HCT116 (cell line): ENCODE measurements around the gene F13A1. TPM values are rescaled to one million over a fixed set of nuclear protein-coding genes. Genes with fewer than 3 reads are reported as not detected.

Experiments used
- ATAC-seq: fragments of 200-7000 bp; cut with Tn5 transposase; 2 replicates; pipeline ENCODE4 v1.9.1; 2020; ENCODE audit warnings: mild to moderate bottlenecking, moderate library complexity
- BruUV-seq: library from RNA; stranded (reverse); fragments of 400-500 nt; replicated peaks from 2 replicates; lab custom pipeline; 2021; lab: Mats Ljungman, UMichigan
- CTCF ChIA-PET: fragments of 300-600 bp; sonication (Branson Sonifier 250); formaldehyde crosslinking; loops from one replicate; lab custom pipeline; 2021; ENCODE audit warnings: antibody characterized with exemption; lab: Charles Lee
- POLR2A ChIA-PET: fragments of 300-600, 350-600 bp; sonication (Branson Sonifier 250); formaldehyde crosslinking; loops from one replicate; lab custom pipeline; 2021; ENCODE audit warnings: antibody characterized with exemption; lab: Charles Lee
- RAD21 ChIA-PET, 2 experiments: fragments of 300-600 bp; sonication (Branson Sonifier 250); formaldehyde crosslinking; loops; one replicate each; lab custom pipeline; 2023; ENCODE audit warnings: low total read pairs in 2 of 2; ENCODE audit not compliant: uncharacterized antibody in 2 of 2, unreplicated experiment in 2 of 2, low non-redundant PET in 1 of 2; lab: Charles Lee
- DNase-seq: peaks from one replicate; pipeline ENCODE4 v3.0.0-alpha.2; 2010; ENCODE audit warnings: low read depth, low spot score
- H2AFZ ChIP-seq: fragments of 200-600 bp; shearing (Covaris generic), sonication (generic); 2 replicates; pipeline ENCODE4 v1.6.1; 2017; ENCODE audit warnings: low read depth, mixed run types, mixed read lengths, antibody characterized with exemption, low read length; ENCODE audit not compliant: poor library complexity, severe bottlenecking
- H3K27ac ChIP-seq: 2 replicates; pipeline ENCODE4 v1.5.1; 2012; ENCODE audit warnings: low read depth, low read length
- H3K27me3 ChIP-seq: fragments of 200-600 bp; sonication (generic); 2 replicates; pipeline ENCODE4 v1.6.1; 2016; ENCODE audit warnings: mixed run types, low read length, mixed read lengths; ENCODE audit not compliant: insufficient read depth
- H3K36me3 ChIP-seq, 2 experiments: fragments of 200-500 bp in 1 of 2; fragments of 200-600 bp in 1 of 2; sonication (Bioruptor generic) in 1 of 2; sonication (generic) in 1 of 2; 2 replicates each; pipeline versions ENCODE4 v1.5.1 to v1.6.1; 2014 to 2016; ENCODE audit warnings: low read length in 2 of 2, inconsistent platforms in 1 of 2, mixed read lengths in 1 of 2, mixed run types in 1 of 2; ENCODE audit not compliant: insufficient read depth in 2 of 2, control insufficient read depth in 1 of 2
- H3K4me1 ChIP-seq, 2 experiments: fragments of 200-600 bp in 1 of 2; sonication (generic) in 1 of 2; 2 replicates each; pipeline versions ENCODE4 v1.5.1 to v1.6.1; 2012 to 2017; ENCODE audit warnings: low read length in 2 of 2, inconsistent platforms in 1 of 2, mild to moderate bottlenecking in 1 of 2, mixed read lengths in 1 of 2, mixed run types in 1 of 2, moderate library complexity in 1 of 2; ENCODE audit not compliant: insufficient read depth in 2 of 2, control insufficient read depth in 1 of 2
- H3K4me2 ChIP-seq: fragments of 200-600 bp; sonication (generic); 2 replicates; pipeline ENCODE4 v1.6.1; 2017; ENCODE audit warnings: mixed run types, low read length, mixed read lengths
- H3K4me3 ChIP-seq, 2 experiments: fragments of 200-600 bp in 1 of 2; sonication (generic) in 1 of 2; replicated peaks in 1 of 2; 2 replicates each; pipeline ENCODE4 v1.5.1; 2011 to 2016; ENCODE audit warnings: low read length in 2 of 2, control low read depth in 1 of 2, low read depth in 1 of 2, mild to moderate bottlenecking in 1 of 2, mixed read lengths in 1 of 2, mixed run types in 1 of 2
- H3K79me2 ChIP-seq: fragments of 200-600 bp; sonication (generic); 2 replicates; pipeline ENCODE4 v1.6.1; 2017; ENCODE audit warnings: mild to moderate bottlenecking, mixed run types, low read length, moderate library complexity, mixed read lengths; ENCODE audit not compliant: insufficient read depth
- H3K9ac ChIP-seq: fragments of 200-600 bp; sonication (generic); 2 replicates; pipeline ENCODE4 v1.6.1; 2016; ENCODE audit warnings: low read length, mixed read lengths
- H3K9me2 ChIP-seq: fragments of 200-600 bp; sonication (generic), shearing (Covaris generic); 2 replicates; pipeline ENCODE4 v1.6.1; 2017; ENCODE audit warnings: mixed run types, mild to moderate bottlenecking, moderate library complexity; ENCODE audit not compliant: insufficient read depth
- H3K9me3 ChIP-seq, 2 experiments: fragments of 200-500 bp in 1 of 2; fragments of 200-600 bp in 1 of 2; sonication (Bioruptor generic) in 1 of 2; sonication (generic) in 1 of 2; 2 replicates each; pipeline ENCODE4 v1.6.1; 2014 to 2017; ENCODE audit warnings: low read length in 2 of 2, mixed read lengths in 2 of 2, inconsistent platforms in 1 of 2, low read depth in 1 of 2, mild to moderate bottlenecking in 1 of 2, mixed run types in 1 of 2, moderate library complexity in 1 of 2; ENCODE audit not compliant: control insufficient read depth in 1 of 2, insufficient read depth in 1 of 2
- H4K20me1 ChIP-seq: fragments of 200-600 bp; sonication (generic), shearing (Covaris generic); 2 replicates; pipeline ENCODE4 v1.6.1; 2017; ENCODE audit warnings: mixed run types, mild to moderate bottlenecking, moderate library complexity; ENCODE audit not compliant: insufficient read depth
- CBX3 ChIP-seq: IDR thresholded peaks from 2 replicates; pipeline ENCODE4 v1.6.1; 2012; ENCODE audit warnings: low read depth
- CTCF ChIP-seq, 3 experiments: fragments of 200-600 bp in 1 of 3; sonication (generic) in 1 of 3; IDR thresholded peaks in 2 of 3; conservative IDR thresholded peaks in 1 of 3; 2 replicates each; pipeline ENCODE4 v1.5.1; 2012 to 2017; ENCODE audit warnings: low read depth in 2 of 3, low read length in 2 of 3, antibody characterized with exemption in 1 of 3, borderline replicate concordance in 1 of 3, control low read depth in 1 of 3, mild to moderate bottlenecking in 1 of 3, mixed read lengths in 1 of 3, mixed run types in 1 of 3, moderate library complexity in 1 of 3; ENCODE audit not compliant: insufficient read depth in 1 of 3
- ELF1 ChIP-seq: IDR thresholded peaks from 2 replicates; pipeline ENCODE4 v1.6.1; 2012; ENCODE audit warnings: low read depth, borderline replicate concordance
- EZH2phosphoT487 ChIP-seq: fragments of 200-600 bp; IDR thresholded peaks from 2 replicates; pipeline ENCODE4 v1.6.1; 2018; ENCODE audit warnings: antibody characterized with exemption, borderline replicate concordance
- JUND ChIP-seq: IDR thresholded peaks from 2 replicates; pipeline ENCODE4 v1.6.1; 2012
- MAX ChIP-seq: IDR thresholded peaks from 2 replicates; pipeline ENCODE4 v1.6.1; 2012
- REST ChIP-seq: IDR thresholded peaks from 2 replicates; pipeline ENCODE4 v1.6.1; 2012; ENCODE audit warnings: low read depth
- SRF ChIP-seq: IDR thresholded peaks from 2 replicates; pipeline ENCODE4 v1.6.1; 2012; ENCODE audit warnings: low read depth
- TCF7L2 ChIP-seq: IDR thresholded peaks from 2 replicates; pipeline ENCODE4 v1.7.0; 2011; ENCODE audit warnings: borderline replicate concordance, inconsistent platforms; ENCODE audit not compliant: insufficient read depth, insufficient read length; ENCODE audit errors: extremely low read depth
- intact Hi-C: fragments of 100-400 bp; cut with micrococcal nuclease; formaldehyde crosslinking; loops from 2 replicates; pipeline ENCODE4 v1.10.0; 2022
- total RNA-seq: library from RNA; stranded (reverse); gene quantifications from one replicate; pipeline ENCODE4 v1.2.1, GENCODE V29; 2021; ENCODE audit not compliant: unreplicated experiment

F13A1 gene
- total RNA-seq, 1 experiment from 2014 or later, result 0.34 TPM

- no peak for TF ChIP-seq CTCF (IDR thresholded peaks at IDR 0.05 in 2 of 3, conservative IDR thresholded peaks at IDR 0.05 in 1 of 3; ENCODE audit: borderline replicate concordance in 1 of 3, insufficient read depth in 1 of 3, low read depth in 2 of 3, low read length in 2 of 3)
- TF ChIP-seq REST, result no peak
- TF ChIP-seq CBX3, result no peak
- TF ChIP-seq MAX, result no peak
- no peak for TF ChIP-seq JUND
- TF ChIP-seq TCF7L2, result no peak
- no peak for TF ChIP-seq ELF1
- no peak for TF ChIP-seq EZH2phosphoT487
- TF ChIP-seq SRF, result no peak
- TF ChIP-seq, all 23 proteins: peak for 0
- ATAC-seq, result no peak
These were observed 85.5 kb downstream of the F13A1 start for GRCh38 chr6:6234963-6235362.

More at GRCh38 chr6:6234963-6235362, 85.5 kb downstream of the F13A1 start:
- Histone ChIP-seq H3K36me3 (no peaks in the 10 kb centered on the region), H3K27me3 (peaks cover 9% of the 10 kb centered on the region), H3K27ac (no peak overlapping the region), H3K9me3 (no peaks in the 10 kb centered on the region), H3K4me3 (no peak overlapping the region), H3K9me2 (no peaks in the 10 kb centered on the region), H4K20me1 (no peaks in the 10 kb centered on the region), H3K9ac (no peak overlapping the region), H2AFZ (no peak overlapping the region), H3K4me2 (no peak overlapping the region), H3K4me1 (peaks cover 0 to 5% of the 10 kb centered on the region in 2 experiments; a peak in 2 of 4 replicates), H3K79me2 (no peaks in the 10 kb centered on the region)
- BruUV-seq, result no TSS peak
- ChIA-PET POLR2A (no interaction called here), CTCF (no interaction called here), RAD21 (no interaction called here)
- intact Hi-C loops, result no loop called here
- no peak for DNase-seq
